Measurements from ENCODE around the gene MED9.
"Not testable (repeated sequence)": the region's sequence is repeated elsewhere in the genome, so short reads cannot be mapped to it uniquely, and the experiment has no call there.

Gene MED9

DNA sequence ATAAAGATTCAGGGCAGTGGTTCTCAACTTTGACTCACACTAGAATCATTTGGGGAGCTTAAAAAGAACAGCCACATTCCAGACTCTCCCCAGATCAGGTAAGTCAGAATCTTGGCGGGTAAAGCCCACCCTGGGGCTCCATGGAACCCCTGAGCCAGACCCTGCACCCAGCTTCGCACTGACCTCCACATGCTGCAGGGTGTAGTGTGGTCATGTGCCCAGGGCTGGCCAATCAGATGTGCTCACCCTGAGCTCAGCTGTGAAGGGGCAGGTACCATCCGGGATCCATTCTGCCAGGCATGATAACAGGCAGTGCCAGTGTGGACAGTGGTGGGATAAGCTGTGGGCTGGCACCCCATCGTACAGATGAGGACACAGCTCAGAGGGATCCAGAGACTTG, 28.1 kb upstream of the MED9 start:
- no peaks in the 10 kb centered on the region for H3K79me2 ChIP-seq (ENCODE audit: low read length)
- no peaks in the 10 kb centered on the region for H3K36me3 ChIP-seq (replicated peaks; ENCODE audit: insufficient read depth, low read length)
- H3K4me1 ChIP-seq (ENCODE audit: low read length), result no peaks in the 10 kb centered on the region
- H3K4me2 ChIP-seq (ENCODE audit: low read depth, low read length), result no peak overlapping the region
- H3K27me3 ChIP-seq (replicated peaks; ENCODE audit: insufficient read depth, low read length), result peaks cover 12% of the 10 kb centered on the region; the same call in 1 of the 2 replicates
- no peak overlapping the region for H3K4me3 ChIP-seq (ENCODE audit: low read length)
- no peak for DNase-seq
- no peak overlapping the region for H3K27ac ChIP-seq (ENCODE audit: low read length)
- H3F3A ChIP-seq (ENCODE audit: insufficient read depth, low read length), result no peaks in the 10 kb centered on the region
- H3K9me2 ChIP-seq (replicated peaks; ENCODE audit: insufficient read depth, low read length), result no peaks in the 10 kb centered on the region
- no peak overlapping the region for H2AFZ ChIP-seq (ENCODE audit: low read length)
- TF ChIP-seq EZH2phosphoT487 (IDR thresholded peaks at IDR 0.05; ENCODE audit: low read length), result no peak
- no peaks in the 10 kb centered on the region for H3K9me3 ChIP-seq (replicated peaks; ENCODE audit: insufficient read depth, low read length)
- no peaks in the 10 kb centered on the region for H4K20me1 ChIP-seq (ENCODE audit: insufficient read depth, low read length)
- no peak overlapping the region for H3K9ac ChIP-seq (ENCODE audit: low read length)

DNA sequence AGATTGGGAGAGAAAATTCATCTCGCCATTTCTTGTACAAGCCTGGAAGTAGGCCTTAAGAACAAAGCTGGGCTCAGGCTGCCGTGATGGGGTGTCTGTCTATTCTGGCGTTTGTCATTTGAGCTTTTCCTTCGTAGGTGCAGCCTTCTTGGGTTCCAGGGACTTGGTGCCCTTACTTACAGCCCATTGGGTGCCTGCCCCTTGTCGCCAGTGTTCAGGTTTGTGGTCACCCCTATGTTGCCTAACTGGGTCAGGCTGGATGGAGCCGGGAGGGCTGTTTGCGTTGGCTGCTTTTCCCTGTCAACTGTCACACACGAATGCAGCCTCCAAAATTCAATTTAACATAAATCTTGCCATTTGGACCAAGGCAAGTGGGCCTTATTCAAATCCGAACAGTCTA, 23.7 kb upstream of the MED9 start:
- H3K9me3 ChIP-seq (replicated peaks; ENCODE audit: insufficient read depth, low read length), result no peaks in the 10 kb centered on the region
- no peaks in the 10 kb centered on the region for H3F3A ChIP-seq (ENCODE audit: insufficient read depth, low read length)
- H3K4me2 ChIP-seq (ENCODE audit: low read depth, low read length), result no peak overlapping the region
- H3K79me2 ChIP-seq (ENCODE audit: low read length), result no peaks in the 10 kb centered on the region
- no peak overlapping the region for H3K4me3 ChIP-seq (ENCODE audit: low read length)
- H3K27me3 ChIP-seq (replicated peaks; ENCODE audit: insufficient read depth, low read length), result peaks cover 7% of the 10 kb centered on the region; the same call in 1 of the 2 replicates
- no peaks in the 10 kb centered on the region for H3K36me3 ChIP-seq (replicated peaks; ENCODE audit: insufficient read depth, low read length)
- H3K27ac ChIP-seq (ENCODE audit: low read length), result no peak overlapping the region
- no peaks in the 10 kb centered on the region for H4K20me1 ChIP-seq (ENCODE audit: insufficient read depth, low read length)
- H3K4me1 ChIP-seq (ENCODE audit: low read length), result no peaks in the 10 kb centered on the region
- TF ChIP-seq, protein P1, sequence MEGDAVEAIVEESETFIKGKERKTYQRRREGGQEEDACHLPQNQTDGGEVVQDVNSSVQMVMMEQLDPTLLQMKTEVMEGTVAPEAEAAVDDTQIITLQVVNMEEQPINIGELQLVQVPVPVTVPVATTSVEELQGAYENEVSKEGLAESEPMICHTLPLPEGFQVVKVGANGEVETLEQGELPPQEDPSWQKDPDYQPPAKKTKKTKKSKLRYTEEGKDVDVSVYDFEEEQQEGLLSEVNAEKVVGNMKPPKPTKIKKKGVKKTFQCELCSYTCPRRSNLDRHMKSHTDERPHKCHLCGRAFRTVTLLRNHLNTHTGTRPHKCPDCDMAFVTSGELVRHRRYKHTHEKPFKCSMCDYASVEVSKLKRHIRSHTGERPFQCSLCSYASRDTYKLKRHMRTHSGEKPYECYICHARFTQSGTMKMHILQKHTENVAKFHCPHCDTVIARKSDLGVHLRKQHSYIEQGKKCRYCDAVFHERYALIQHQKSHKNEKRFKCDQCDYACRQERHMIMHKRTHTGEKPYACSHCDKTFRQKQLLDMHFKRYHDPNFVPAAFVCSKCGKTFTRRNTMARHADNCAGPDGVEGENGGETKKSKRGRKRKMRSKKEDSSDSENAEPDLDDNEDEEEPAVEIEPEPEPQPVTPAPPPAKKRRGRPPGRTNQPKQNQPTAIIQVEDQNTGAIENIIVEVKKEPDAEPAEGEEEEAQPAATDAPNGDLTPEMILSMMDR (IDR thresholded peaks at IDR 0.05; ENCODE audit: low read length), result no peak
- TF ChIP-seq EZH2 (optimal IDR thresholded peaks at IDR 0.05; ENCODE audit: low read depth, low read length) (no peak), EZH2phosphoT487 (IDR thresholded peaks at IDR 0.05; ENCODE audit: low read length) (no peak)
- H2AFZ ChIP-seq (ENCODE audit: low read length), result no peak overlapping the region
- DNase-seq, result no peak
- H3K9ac ChIP-seq (ENCODE audit: low read length), result no peak overlapping the region
- H3K9me2 ChIP-seq (replicated peaks; ENCODE audit: insufficient read depth, low read length), result no peaks in the 10 kb centered on the region

DNA sequence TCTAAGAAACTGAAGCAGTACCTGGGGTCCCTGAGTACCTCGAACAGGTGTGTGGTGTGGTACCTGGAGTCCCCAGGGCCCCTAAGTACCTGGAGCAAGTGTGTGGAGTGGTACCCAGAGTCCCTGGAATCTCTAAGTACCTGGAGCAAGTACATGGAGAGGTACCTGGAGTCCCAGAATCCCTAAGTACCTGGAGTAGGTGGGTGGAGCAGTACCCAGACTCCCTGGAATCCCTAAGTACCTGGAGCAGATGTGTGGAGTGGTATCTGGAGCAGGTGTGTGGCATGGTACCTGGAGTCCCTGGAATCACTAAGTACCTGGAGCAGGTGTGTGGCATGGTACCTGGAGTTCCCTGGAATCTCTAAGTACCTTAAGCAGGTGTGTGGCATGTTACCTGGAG, 22.5 kb upstream of the MED9 start:
- no peaks in the 10 kb centered on the region for H3K4me1 ChIP-seq (ENCODE audit: low read length)
- H3K9me3 ChIP-seq (replicated peaks; ENCODE audit: insufficient read depth, low read length), result no peaks in the 10 kb centered on the region
- no peak for TF ChIP-seq EZH2 (optimal IDR thresholded peaks at IDR 0.05; ENCODE audit: low read depth, low read length)
- TF ChIP-seq, protein P1 (IDR thresholded peaks at IDR 0.05; ENCODE audit: low read length), result no peak
- no peak for TF ChIP-seq EZH2phosphoT487 (IDR thresholded peaks at IDR 0.05; ENCODE audit: low read length)
- no peak overlapping the region for H3K9ac ChIP-seq (ENCODE audit: low read length)
- H3K9me2 ChIP-seq (replicated peaks; ENCODE audit: insufficient read depth, low read length), result no peaks in the 10 kb centered on the region
- H3K4me2 ChIP-seq (ENCODE audit: low read depth, low read length), result no peak overlapping the region
- no peaks in the 10 kb centered on the region for H3K36me3 ChIP-seq (replicated peaks; ENCODE audit: insufficient read depth, low read length)
- DNase-seq, result no peak
- H4K20me1 ChIP-seq (ENCODE audit: insufficient read depth, low read length), result no peaks in the 10 kb centered on the region
- H3K27ac ChIP-seq (ENCODE audit: low read length), result no peak overlapping the region
- no peak overlapping the region for H2AFZ ChIP-seq (ENCODE audit: low read length)
- H3F3A ChIP-seq (ENCODE audit: insufficient read depth, low read length), result no peaks in the 10 kb centered on the region
- H3K4me3 ChIP-seq (ENCODE audit: low read length), result no peak overlapping the region
- H3K79me2 ChIP-seq (ENCODE audit: low read length), result no peaks in the 10 kb centered on the region
- H3K27me3 ChIP-seq (replicated peaks; ENCODE audit: insufficient read depth, low read length), result no peaks in the 10 kb centered on the region

DNA sequence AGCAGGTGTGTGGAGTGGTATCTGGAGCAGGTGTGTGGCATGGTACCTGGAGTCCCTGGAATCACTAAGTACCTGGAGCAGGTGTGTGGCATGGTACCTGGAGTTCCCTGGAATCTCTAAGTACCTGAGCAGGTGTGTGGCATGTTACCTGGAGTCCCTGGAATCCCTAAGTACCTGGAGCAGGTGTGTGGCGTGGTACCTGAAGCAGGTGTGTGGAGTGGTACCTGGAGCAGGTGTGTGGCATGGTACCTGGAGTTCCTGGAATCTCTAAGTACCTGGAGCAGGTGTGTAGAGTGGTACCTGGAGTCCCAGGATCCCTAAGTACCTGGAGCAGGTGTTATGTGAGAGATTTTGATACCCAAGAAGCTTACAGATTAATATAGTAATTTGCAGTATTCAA, 22.1 kb upstream of the MED9 start:
- H3K79me2 ChIP-seq (ENCODE audit: low read length); DNase-seq; H4K20me1 ChIP-seq (ENCODE audit: insufficient read depth, low read length); H3K9me2 ChIP-seq (replicated peaks; ENCODE audit: insufficient read depth, low read length); H2AFZ ChIP-seq (ENCODE audit: low read length); H3K9me3 ChIP-seq (replicated peaks; ENCODE audit: insufficient read depth, low read length); H3K36me3 ChIP-seq (replicated peaks; ENCODE audit: insufficient read depth, low read length); H3K27ac ChIP-seq (ENCODE audit: low read length); H3F3A ChIP-seq (ENCODE audit: insufficient read depth, low read length); H3K4me2 ChIP-seq (ENCODE audit: low read depth, low read length); H3K27me3 ChIP-seq (replicated peaks; ENCODE audit: insufficient read depth, low read length); H3K9ac ChIP-seq (ENCODE audit: low read length); H3K4me3 ChIP-seq (ENCODE audit: low read length); H3K4me1 ChIP-seq (ENCODE audit: low read length): not testable (repeated sequence)
